Endothelial cell (in vitro differentiated cells): ENCODE measurements around the gene CAMTA1. TPM values are rescaled to one million over a fixed set of nuclear protein-coding genes. Genes with fewer than 3 reads are reported as not detected.
A peak's percentile ranks its signal among the peaks of the same experiment; 100 is the strongest.

Source experiments
- DNase-seq: peaks from one replicate; pipeline ENCODE4 v3.0.0; 2021; ENCODE audit warnings: low spot score
- H3K27ac Mint-ChIP-seq: one replicate; pipeline ENCODE4 v1.8.0; 2021; ENCODE audit warnings: mixed read lengths, inconsistent platforms; ENCODE audit not compliant: unreplicated experiment
- H3K27me3 Mint-ChIP-seq: one replicate; pipeline ENCODE4 v1.8.0; 2021; ENCODE audit warnings: mild to moderate bottlenecking, moderate library complexity, mixed read lengths, inconsistent platforms; ENCODE audit not compliant: unreplicated experiment
- H3K36me3 Mint-ChIP-seq: one replicate; pipeline ENCODE4 v1.8.0; 2021; ENCODE audit warnings: mild to moderate bottlenecking, low read depth, mixed read lengths, inconsistent platforms; ENCODE audit not compliant: unreplicated experiment
- H3K4me1 Mint-ChIP-seq: one replicate; pipeline ENCODE4 v1.8.0; 2021; ENCODE audit warnings: mild to moderate bottlenecking, mixed read lengths, inconsistent platforms; ENCODE audit not compliant: unreplicated experiment
- H3K4me3 Mint-ChIP-seq: one replicate; pipeline ENCODE4 v1.8.0; 2021; ENCODE audit warnings: mild to moderate bottlenecking, mixed read lengths, inconsistent platforms; ENCODE audit not compliant: unreplicated experiment
- H3K9me3 Mint-ChIP-seq: one replicate; pipeline ENCODE4 v1.8.0; 2021; ENCODE audit warnings: mixed read lengths, inconsistent platforms; ENCODE audit not compliant: unreplicated experiment
- total RNA-seq: library from RNA; stranded (reverse); fragmentation: NEBNext Ultra II Directional; extraction: Animal tissue kit (Norgen Biotek cat#: 25700); gene quantifications from one replicate; pipeline ENCODE4 v1.2.1, GENCODE V29; 2021; ENCODE audit not compliant: unreplicated experiment
- TF ChIP-seq, protein P1 (sequence below): fragments of 200-600 bp; sonication (generic); IDR thresholded peaks from one replicate; pipeline ENCODE4 v1.5.0; 2021; ENCODE audit warnings: antibody characterized with exemption; ENCODE audit not compliant: unreplicated experiment

Gene CAMTA1
- total RNA-seq, 1 donor from 2014 or later = 87.3 TPM

DNA sequence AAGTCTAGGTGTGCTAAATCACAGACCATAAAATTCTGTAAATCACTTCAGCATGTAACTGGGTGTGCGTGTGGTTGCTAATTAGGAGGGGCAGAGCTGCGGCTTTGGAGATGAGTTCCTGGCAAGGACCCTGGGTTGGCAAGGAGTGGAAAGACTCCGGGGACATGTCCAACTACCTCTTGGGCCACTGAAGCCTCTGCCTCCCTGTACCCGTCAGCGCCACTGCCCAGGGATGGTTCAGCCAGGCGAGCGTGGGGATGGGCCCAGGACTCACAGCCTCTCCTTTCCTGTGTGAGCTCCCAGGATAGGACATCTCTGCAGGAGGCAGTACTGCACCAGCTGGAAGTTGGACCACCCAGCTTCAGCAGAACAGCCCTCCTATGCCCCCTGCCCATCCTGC lies 599.4 kb downstream of the CAMTA1 start:
- H3K4me1 Mint-ChIP-seq = peaks cover 27% of the 10 kb centered on the region
- H3K36me3 Mint-ChIP-seq = peaks cover 14% of the 10 kb centered on the region
- TF ChIP-seq, protein P1, sequence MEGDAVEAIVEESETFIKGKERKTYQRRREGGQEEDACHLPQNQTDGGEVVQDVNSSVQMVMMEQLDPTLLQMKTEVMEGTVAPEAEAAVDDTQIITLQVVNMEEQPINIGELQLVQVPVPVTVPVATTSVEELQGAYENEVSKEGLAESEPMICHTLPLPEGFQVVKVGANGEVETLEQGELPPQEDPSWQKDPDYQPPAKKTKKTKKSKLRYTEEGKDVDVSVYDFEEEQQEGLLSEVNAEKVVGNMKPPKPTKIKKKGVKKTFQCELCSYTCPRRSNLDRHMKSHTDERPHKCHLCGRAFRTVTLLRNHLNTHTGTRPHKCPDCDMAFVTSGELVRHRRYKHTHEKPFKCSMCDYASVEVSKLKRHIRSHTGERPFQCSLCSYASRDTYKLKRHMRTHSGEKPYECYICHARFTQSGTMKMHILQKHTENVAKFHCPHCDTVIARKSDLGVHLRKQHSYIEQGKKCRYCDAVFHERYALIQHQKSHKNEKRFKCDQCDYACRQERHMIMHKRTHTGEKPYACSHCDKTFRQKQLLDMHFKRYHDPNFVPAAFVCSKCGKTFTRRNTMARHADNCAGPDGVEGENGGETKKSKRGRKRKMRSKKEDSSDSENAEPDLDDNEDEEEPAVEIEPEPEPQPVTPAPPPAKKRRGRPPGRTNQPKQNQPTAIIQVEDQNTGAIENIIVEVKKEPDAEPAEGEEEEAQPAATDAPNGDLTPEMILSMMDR = no peak
- no peak overlapping the region for H3K4me3 Mint-ChIP-seq
- DNase-seq = no peak
- H3K27ac Mint-ChIP-seq = no peak overlapping the region
- H3K9me3 Mint-ChIP-seq = no peaks in the 10 kb centered on the region
- peaks cover 10% of the 10 kb centered on the region for H3K27me3 Mint-ChIP-seq

DNA sequence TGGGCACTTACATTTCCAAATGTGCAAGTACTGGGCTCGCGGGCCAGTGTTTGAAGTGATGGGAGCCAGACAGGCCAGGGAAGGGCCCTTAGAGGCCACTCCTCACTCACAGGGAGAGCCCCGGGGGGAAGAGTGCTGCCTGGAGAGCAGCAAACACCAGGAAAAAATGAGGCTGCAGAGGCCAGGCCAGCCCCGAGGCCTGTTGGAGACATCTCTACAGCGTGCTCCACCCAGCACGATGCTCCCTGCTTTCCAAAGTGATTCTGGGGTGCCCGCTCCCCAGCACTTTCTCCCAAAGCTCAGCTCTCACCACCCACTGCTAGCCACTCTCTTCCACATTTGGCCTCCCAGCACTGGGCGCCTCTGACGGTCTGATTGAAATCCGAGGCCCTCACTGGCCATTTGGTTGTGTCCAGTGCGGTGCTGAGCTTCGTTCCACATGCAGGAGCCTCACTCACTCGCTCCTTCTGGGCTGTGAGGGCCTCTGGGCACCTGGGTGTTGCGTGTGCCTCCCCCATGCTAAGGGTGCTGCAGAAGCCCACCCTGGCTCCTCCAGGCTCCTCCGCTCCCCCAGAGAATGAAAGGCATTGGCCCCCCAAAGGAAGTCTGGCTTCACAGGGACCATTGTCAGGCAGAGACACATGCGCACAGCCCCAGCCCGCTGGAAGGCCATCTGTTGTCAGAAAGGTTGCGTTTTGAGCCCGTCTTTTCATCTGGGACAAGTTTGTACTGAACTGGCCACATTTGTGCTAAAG lies 600.4 kb downstream of the CAMTA1 start:
- peaks cover 10% of the 10 kb centered on the region for H3K27me3 Mint-ChIP-seq
- peaks cover 14% of the 10 kb centered on the region for H3K36me3 Mint-ChIP-seq
- H3K4me1 Mint-ChIP-seq = peaks cover 21% of the 10 kb centered on the region
- TF ChIP-seq, protein P1 = no peak
- H3K27ac Mint-ChIP-seq = no peak overlapping the region
- H3K9me3 Mint-ChIP-seq = no peaks in the 10 kb centered on the region
- H3K4me3 Mint-ChIP-seq = no peak overlapping the region
- no peak for DNase-seq

DNA sequence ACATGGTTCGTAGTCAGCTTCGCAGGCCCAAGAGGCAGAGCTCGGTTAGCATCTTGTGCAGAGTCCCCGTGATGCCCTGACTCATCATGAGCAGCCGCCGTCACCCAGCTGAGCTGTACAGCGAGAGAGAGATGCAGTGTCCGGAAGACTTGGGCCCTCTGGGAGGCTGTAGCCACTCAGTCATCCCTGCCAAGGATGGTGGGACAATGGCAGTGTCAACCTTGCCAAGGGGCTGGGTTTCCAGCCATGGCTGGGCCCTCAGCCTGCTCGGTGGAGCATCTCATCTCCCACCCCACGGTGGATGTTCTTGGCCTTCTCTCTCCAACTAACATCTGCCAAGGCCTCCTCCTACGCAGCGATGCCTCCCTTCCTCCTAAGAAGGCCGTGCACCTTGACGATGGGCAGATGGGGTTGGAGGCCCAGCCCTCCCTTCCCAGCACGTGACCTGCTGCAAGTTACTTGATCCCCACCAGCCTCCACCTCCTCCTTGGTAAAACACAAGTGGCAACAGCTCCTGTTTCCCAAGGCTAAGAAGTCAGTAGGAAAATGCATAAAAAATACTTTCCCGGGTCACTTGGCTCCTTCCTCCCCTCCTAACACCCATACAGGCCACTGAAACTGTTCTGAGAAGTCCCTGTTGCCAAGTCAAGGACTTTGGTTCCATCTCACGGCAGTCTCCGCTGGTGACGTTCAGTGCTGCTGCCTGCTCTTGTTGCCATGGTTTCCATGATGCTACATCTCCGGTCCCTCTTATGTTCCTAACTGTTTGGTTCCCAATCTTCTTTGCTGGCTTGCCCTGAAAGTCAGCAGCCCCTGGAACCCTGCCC lies 601.2 kb downstream of the CAMTA1 start:
- peaks cover 20% of the 10 kb centered on the region for H3K4me1 Mint-ChIP-seq
- no peak for DNase-seq
- TF ChIP-seq, protein P1 = no peak

DNA sequence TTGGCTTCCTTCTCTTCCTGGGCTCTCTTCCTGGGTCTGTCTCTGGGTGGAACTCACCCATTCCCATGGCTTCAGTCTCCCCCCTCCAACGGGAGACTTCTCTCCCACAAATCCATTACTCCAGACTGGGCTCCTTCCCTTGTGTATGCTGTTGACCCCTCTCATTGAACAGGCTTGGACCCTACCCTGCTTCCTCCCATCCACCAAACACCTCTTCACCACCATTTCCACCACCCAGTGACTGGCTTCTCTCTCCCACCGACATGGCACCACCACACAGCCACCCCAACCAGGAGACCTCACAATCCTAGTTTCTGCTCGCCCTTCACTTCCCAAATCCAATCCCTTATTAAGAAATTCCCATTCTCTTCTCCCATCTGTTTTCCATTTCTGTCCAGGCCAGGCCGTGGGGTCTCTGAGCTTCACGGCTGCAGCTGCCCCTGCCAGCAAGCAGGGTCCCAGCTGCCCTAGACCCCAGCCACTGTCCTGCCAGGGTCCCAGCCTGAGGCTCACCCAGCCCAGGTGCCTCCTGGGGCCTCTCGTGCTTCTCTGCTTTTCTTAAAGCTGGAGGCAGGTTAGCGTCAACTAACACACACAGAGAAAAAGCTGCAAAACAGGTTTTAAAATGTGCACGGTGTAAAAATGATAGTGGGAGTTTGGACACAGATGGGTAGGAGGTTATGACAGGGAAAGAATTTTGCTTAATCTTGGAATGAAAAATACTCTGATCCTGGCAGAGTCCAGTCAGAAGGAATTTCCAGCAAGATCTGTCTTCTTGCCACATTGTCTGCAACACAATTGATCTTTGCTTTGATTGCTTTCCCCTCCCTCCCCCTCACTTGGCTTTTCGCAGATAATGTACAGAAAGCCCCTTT lies 602.0 kb downstream of the CAMTA1 start:
- H3K36me3 Mint-ChIP-seq = peaks cover 14% of the 10 kb centered on the region
- H3K4me3 Mint-ChIP-seq = peak overlapping the region; percentile 27
- TF ChIP-seq, protein P1 = no peak
- H3K4me1 Mint-ChIP-seq = peaks cover 20% of the 10 kb centered on the region
- peaks cover 12% of the 10 kb centered on the region for H3K27me3 Mint-ChIP-seq
- no peak for DNase-seq
- H3K27ac Mint-ChIP-seq = peak overlapping the region; percentile 27
- H3K9me3 Mint-ChIP-seq = no peaks in the 10 kb centered on the region

More for the DNA sequence above, 601.2 kb downstream of the CAMTA1 start:
- H3K27me3 Mint-ChIP-seq = peaks cover 12% of the 10 kb centered on the region
- H3K9me3 Mint-ChIP-seq = no peaks in the 10 kb centered on the region
- peak overlapping the region; percentile 27 for H3K27ac Mint-ChIP-seq
- H3K36me3 Mint-ChIP-seq = peaks cover 14% of the 10 kb centered on the region
- H3K4me3 Mint-ChIP-seq = no peak overlapping the region
